ENCODE measurements around the gene HLA-DQA2.
"Not testable (repeated sequence)": the region's sequence is repeated elsewhere in the genome, so short reads cannot be mapped to it uniquely, and the experiment has no call there.

HLA-DQA2 gene

DNA sequence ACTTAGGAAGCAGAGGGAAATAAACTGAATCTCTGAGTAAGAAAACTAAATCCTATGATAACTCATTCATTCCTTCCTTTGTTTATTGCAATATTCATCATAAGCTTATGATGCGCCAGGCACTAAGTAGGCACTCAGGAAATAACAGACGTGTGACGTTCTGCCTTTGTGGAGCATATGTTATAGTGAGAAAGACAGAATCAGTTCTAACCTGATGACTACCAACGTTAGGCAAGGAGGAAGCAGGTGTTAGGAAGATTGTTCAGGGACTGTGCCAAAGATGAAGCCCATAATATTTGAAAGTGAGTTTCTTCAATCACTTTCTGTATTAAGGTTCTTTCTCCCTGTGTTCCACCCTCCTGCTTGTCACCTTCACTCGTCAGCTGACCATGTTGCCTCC, 3.6 kb downstream of the HLA-DQA2 start:
- Histone ChIP-seq H3K4me1 (no peaks in the 10 kb centered on the region), H3K9me3 (no peaks in the 10 kb centered on the region), H3K4me3 (ENCODE audit: low read depth, low read length) (no peak overlapping the region), H3K27me3 (peaks cover 26% of the 10 kb centered on the region), H3K36me3 (no peaks in the 10 kb centered on the region)
- no peak for DNase-seq
- TF ChIP-seq, protein P1, sequence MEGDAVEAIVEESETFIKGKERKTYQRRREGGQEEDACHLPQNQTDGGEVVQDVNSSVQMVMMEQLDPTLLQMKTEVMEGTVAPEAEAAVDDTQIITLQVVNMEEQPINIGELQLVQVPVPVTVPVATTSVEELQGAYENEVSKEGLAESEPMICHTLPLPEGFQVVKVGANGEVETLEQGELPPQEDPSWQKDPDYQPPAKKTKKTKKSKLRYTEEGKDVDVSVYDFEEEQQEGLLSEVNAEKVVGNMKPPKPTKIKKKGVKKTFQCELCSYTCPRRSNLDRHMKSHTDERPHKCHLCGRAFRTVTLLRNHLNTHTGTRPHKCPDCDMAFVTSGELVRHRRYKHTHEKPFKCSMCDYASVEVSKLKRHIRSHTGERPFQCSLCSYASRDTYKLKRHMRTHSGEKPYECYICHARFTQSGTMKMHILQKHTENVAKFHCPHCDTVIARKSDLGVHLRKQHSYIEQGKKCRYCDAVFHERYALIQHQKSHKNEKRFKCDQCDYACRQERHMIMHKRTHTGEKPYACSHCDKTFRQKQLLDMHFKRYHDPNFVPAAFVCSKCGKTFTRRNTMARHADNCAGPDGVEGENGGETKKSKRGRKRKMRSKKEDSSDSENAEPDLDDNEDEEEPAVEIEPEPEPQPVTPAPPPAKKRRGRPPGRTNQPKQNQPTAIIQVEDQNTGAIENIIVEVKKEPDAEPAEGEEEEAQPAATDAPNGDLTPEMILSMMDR (IDR thresholded peaks at IDR 0.05; ENCODE audit: low read depth, low read length), result no peak

DNA sequence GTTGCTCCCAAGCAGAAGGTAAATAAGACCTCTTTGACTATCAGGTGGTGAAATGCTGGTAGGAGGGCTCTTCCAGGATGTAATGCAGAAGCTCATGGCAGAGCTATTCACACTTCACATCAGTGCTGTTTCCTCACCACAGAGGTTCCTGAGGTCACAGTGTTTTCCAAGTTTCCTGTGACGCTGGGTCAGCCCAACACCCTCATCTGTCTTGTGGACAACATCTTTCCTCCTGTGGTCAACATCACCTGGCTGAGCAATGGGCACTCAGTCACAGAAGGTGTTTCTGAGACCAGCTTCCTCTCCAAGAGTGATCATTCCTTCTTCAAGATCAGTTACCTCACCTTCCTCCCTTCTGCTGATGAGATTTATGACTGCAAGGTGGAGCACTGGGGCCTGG, 4.5 kb downstream of the HLA-DQA2 start:
- not testable (repeated sequence) for H3K9me3 ChIP-seq; H3K4me1 ChIP-seq; H3K4me3 ChIP-seq (ENCODE audit: low read depth, low read length); DNase-seq; H3K36me3 ChIP-seq
- H3K27me3 ChIP-seq, result peaks cover 24% of the 10 kb centered on the region

DNA sequence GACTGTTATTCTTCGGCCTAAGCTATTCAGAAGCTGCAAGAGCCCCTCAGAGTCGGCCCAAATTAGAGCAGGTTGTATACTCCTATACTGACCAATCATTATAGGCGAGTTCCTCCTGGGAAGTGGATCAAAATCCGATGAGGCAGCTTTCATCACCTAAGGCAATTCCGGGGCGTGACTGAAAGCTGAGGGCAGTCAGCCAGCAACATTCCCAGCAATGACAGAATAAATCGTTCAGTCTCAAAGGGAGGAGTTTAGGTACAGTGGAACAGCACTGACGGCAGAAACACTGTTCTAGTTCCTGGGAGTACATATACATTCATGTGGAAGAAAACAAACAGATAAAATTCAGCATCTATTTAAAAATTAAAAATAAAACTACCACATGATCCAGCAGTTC, 11.4 kb downstream of the HLA-DQA2 start:
- H3K4me1 ChIP-seq, result no peaks in the 10 kb centered on the region
- H3K4me3 ChIP-seq (ENCODE audit: low read depth, low read length), result no peak overlapping the region
- DNase-seq, result no peak
- H3K27me3 ChIP-seq, result peaks cover 17% of the 10 kb centered on the region
- TF ChIP-seq, protein P1 (IDR thresholded peaks at IDR 0.05; ENCODE audit: low read depth, low read length), result no peak
- no peaks in the 10 kb centered on the region for H3K9me3 ChIP-seq
- H3K36me3 ChIP-seq, result no peaks in the 10 kb centered on the region

DNA sequence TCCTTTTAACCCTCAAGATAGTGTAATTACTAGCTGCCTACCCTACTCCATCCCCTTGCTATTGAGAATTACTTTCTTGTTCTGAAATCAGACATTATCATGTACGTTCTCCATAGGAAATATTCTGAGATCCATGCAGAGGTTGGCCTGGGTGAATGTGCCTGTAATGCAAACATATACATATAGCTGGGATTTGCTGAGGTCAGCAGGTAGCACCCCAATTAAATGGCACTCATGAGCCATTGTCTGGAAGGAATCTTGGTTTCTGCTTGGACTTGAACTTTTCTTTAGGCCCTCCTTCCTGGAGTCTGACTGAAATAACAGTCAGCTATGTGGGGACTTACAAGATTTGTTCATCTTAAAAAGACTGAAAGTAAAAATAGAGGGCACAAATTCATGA, 18.5 kb downstream of the HLA-DQA2 start:
- no peak for DNase-seq
- Histone ChIP-seq H3K36me3 (no peaks in the 10 kb centered on the region), H3K27me3 (peaks cover 49% of the 10 kb centered on the region), H3K4me1 (no peaks in the 10 kb centered on the region), H3K9me3 (no peaks in the 10 kb centered on the region), H3K4me3 (ENCODE audit: low read depth, low read length) (no peak overlapping the region)
- TF ChIP-seq, protein P1 (IDR thresholded peaks at IDR 0.05; ENCODE audit: low read depth, low read length), result no peak

DNA sequence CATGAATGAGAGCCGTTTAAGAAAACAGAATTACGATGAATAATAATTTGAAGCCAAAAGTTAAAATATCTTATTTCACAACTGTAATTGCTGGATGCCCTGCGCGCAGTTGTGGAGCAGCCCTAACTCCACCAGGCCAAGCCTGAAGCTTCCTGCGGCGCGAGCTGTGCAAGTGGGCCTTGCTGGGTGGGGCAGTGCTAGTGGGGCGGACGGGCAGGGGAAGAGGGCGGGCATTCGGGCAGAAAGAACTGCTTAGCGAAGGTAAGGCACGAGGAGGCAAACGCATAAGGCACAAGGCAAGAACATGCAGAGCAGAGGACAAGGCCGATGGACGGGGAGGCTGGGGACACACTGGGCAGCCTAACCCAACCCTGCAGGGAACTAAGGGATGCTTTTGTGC, 19.9 kb downstream of the HLA-DQA2 start:
- Histone ChIP-seq H3K4me3 (ENCODE audit: low read depth, low read length) (no peak overlapping the region), H3K4me1 (no peaks in the 10 kb centered on the region), H3K27me3 (peaks cover 46% of the 10 kb centered on the region), H3K36me3 (no peaks in the 10 kb centered on the region), H3K9me3 (no peaks in the 10 kb centered on the region)
- no peak for DNase-seq
- TF ChIP-seq, protein P1 (IDR thresholded peaks at IDR 0.05; ENCODE audit: low read depth, low read length), result no peak

DNA sequence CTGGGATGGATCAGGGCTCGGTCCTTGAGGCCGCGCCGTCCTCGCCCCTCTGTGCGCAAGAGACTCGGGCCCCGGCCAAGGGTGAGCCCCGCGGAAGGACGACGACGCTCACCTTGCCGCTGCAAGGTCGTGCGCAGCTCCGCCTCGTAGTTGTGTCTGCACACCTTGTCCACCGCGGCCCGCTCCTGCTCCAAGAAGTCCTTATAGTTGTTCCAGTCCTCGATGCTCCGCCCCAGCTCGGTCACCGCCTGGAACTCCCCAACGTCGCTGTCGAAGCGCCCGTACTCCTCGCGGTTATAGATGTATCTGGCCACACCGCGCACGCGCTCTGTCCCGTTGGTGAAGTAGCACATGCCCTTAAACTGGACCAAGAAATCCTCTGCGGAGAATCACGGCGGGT, 20.4 kb downstream of the HLA-DQA2 start:
- no peaks in the 10 kb centered on the region for H3K4me1 ChIP-seq
- H3K36me3 ChIP-seq, result no peaks in the 10 kb centered on the region
- TF ChIP-seq, protein P1 (IDR thresholded peaks at IDR 0.05; ENCODE audit: low read depth, low read length), result no peak
- H3K27me3 ChIP-seq, result peaks cover 47% of the 10 kb centered on the region
- no peak overlapping the region for H3K4me3 ChIP-seq (ENCODE audit: low read depth, low read length)
- DNase-seq, result no peak
- no peaks in the 10 kb centered on the region for H3K9me3 ChIP-seq

DNA sequence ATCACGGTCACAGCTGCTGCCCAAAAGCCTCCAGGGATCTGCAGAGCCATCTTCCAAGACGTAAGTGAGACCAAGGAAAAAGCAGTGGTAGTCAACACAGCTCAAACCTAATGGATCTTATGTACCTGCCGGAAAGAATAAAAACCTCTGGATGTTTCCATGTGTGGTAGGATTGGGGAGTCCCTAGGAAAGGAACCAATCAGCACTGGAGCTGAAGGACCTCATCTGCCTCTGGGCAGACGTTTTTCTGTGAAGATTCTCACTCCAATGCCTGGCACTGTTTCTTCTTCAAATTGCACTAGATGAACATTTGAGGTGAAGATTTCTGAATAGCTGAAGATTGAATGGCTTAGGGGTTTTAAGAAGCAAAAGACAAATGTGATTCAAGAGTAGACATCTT, 22.2 kb downstream of the HLA-DQA2 start, which contains the start of gene HLA-DQB2:
Gene HLA-DQB2 (minus strand): TSS at position 112 of the 400 bp plus-strand sequence. CDS start 62 bp downstream, at position 50.
- no peaks in the 10 kb centered on the region for H3K36me3 ChIP-seq
- peaks cover 60% of the 10 kb centered on the region for H3K27me3 ChIP-seq
- H3K4me1 ChIP-seq, result no peaks in the 10 kb centered on the region
- H3K4me3 ChIP-seq (ENCODE audit: low read depth, low read length), result no peak within 1 kb of the TSS
- DNase-seq, result no peak
- TF ChIP-seq, protein P1 (IDR thresholded peaks at IDR 0.05; ENCODE audit: low read depth, low read length), result no peak
- no peaks in the 10 kb centered on the region for H3K9me3 ChIP-seq
